Choroid plexus epithelial cell (primary cell): ENCODE measurements around the gene GDAP2.

Experiments
- DNase-seq: peaks from one replicate; pipeline ENCODE4 v3.0.0-alpha.2; 2010; ENCODE audit warnings: low read depth
- H3K4me3 ChIP-seq: 2 replicates; pipeline ENCODE4 v1.5.1; 2011; ENCODE audit warnings: low read depth, mild to moderate bottlenecking, control low read depth, low read length, moderate library complexity
- CTCF ChIP-seq: conservative IDR thresholded peaks from 2 replicates; pipeline ENCODE4 v1.5.1; 2011; ENCODE audit warnings: low read depth, mild to moderate bottlenecking, control low read depth, inconsistent platforms, low read length, moderate library complexity

GDAP2 gene

GRCh38 chr1:117830222-117830621 lies 99.2 kb downstream of the GDAP2 start:
- DNase-seq, result no peak
- H3K4me3 ChIP-seq, result no peak overlapping the region
- TF ChIP-seq CTCF, result no peak

- TF ChIP-seq CTCF, result peak; percentile 14
- peak; percentile 82 for DNase-seq
- H3K4me3 ChIP-seq, result no peak overlapping the region
These were observed 101.2 kb downstream of the GDAP2 start for GRCh38 chr1:117828201-117828600.

GRCh38 chr1:117826540-117827078 lies 102.8 kb downstream of the GDAP2 start:
- H3K4me3 ChIP-seq, result no peak overlapping the region
- TF ChIP-seq CTCF, result no peak
- DNase-seq, result peak; percentile 80

GRCh38 chr1:117826119-117826518 lies 103.3 kb downstream of the GDAP2 start:
- no peak for TF ChIP-seq CTCF
- H3K4me3 ChIP-seq, result no peak overlapping the region
- peak; percentile 31 for DNase-seq

GRCh38 chr1:117825414-117825813 lies 104.0 kb downstream of the GDAP2 start:
- no peak for TF ChIP-seq CTCF
- H3K4me3 ChIP-seq, result no peak overlapping the region
- DNase-seq, result no peak

- peak; percentile 28 for DNase-seq
- TF ChIP-seq CTCF, result no peak
These were observed 104.8 kb downstream of the GDAP2 start for GRCh38 chr1:117824616-117825015.

GRCh38 chr1:117821774-117822482 lies 107.5 kb downstream of the GDAP2 start:
- no peak for TF ChIP-seq CTCF
- DNase-seq, result peak; percentile 97
- H3K4me3 ChIP-seq, result no peak overlapping the region

More at GRCh38 chr1:117824616-117825015, 104.8 kb downstream of the GDAP2 start:
- no peak overlapping the region for H3K4me3 ChIP-seq
